KMS-11 (cell line): ENCODE measurements around the gene SCFD2.

Experiments
- H2AFZ ChIP-seq: fragments of 200-600 bp; sonication (generic); 2 replicates; pipeline ENCODE4 v1.6.1; 2016; ENCODE audit warnings: antibody characterized with exemption, mixed run types, low read depth
- H3K27ac ChIP-seq: fragments of 200-600 bp; sonication (generic); 2 replicates; pipeline ENCODE4 v1.6.1; 2016; ENCODE audit warnings: mild to moderate bottlenecking, mixed run types
- H3K27me3 ChIP-seq: fragments of 200-600 bp; sonication (generic); 2 replicates; pipeline ENCODE4 v1.6.1; 2017; ENCODE audit warnings: mild to moderate bottlenecking, low read depth, mixed run types, moderate library complexity; ENCODE audit not compliant: insufficient read depth
- H3K36me3 ChIP-seq: fragments of 200-600 bp; sonication (generic); 2 replicates; pipeline ENCODE4 v1.6.1; 2017; ENCODE audit warnings: mild to moderate bottlenecking, mixed run types; ENCODE audit not compliant: insufficient read depth
- H3K4me1 ChIP-seq: fragments of 200-600 bp; sonication (generic); 2 replicates; pipeline ENCODE4 v1.6.1; 2016; ENCODE audit warnings: mild to moderate bottlenecking, low read depth, mixed run types; ENCODE audit not compliant: poor library complexity, severe bottlenecking
- H3K4me2 ChIP-seq: fragments of 200-600 bp; sonication (generic); 2 replicates; pipeline ENCODE4 v1.7.0; 2016; ENCODE audit warnings: mild to moderate bottlenecking, mixed run types
- H3K4me3 ChIP-seq: fragments of 200-600 bp; sonication (generic); IDR thresholded peaks from 2 replicates; pipeline ENCODE4 v1.6.1; 2017; ENCODE audit warnings: low read depth, low read length, mixed read lengths; ENCODE audit not compliant: insufficient read depth
- H3K79me2 ChIP-seq: fragments of 200-600 bp; sonication (generic); 2 replicates; pipeline ENCODE4 v1.6.1; 2016; ENCODE audit warnings: low read depth, mixed run types; ENCODE audit not compliant: insufficient read depth
- H3K9ac ChIP-seq: fragments of 200-600 bp; sonication (generic); 2 replicates; pipeline ENCODE4 v1.6.1; 2016; ENCODE audit warnings: mild to moderate bottlenecking, mixed run types
- H4K20me1 ChIP-seq: fragments of 200-600 bp; sonication (generic); 2 replicates; pipeline ENCODE4 v1.6.1; 2016; ENCODE audit warnings: mild to moderate bottlenecking, mixed run types; ENCODE audit not compliant: insufficient read depth
- CTCF ChIP-seq: fragments of 200-600 bp; sonication (generic); conservative IDR thresholded peaks from 2 replicates; pipeline ENCODE4 v1.6.1; 2017; ENCODE audit warnings: low read depth, mild to moderate bottlenecking, antibody characterized with exemption, low read length, moderate library complexity, mixed read lengths

SCFD2 gene

GRCh38 chr4:53120778-53121177 is 245.1 kb downstream of the SCFD2 start:
- H3K4me3 ChIP-seq, result no peak overlapping the region
- H3K27ac ChIP-seq, result no peak overlapping the region
- H4K20me1 ChIP-seq, result no peaks in the 10 kb centered on the region
- no peaks in the 10 kb centered on the region for H3K4me1 ChIP-seq
- no peaks in the 10 kb centered on the region for H3K79me2 ChIP-seq
- no peaks in the 10 kb centered on the region for H3K36me3 ChIP-seq
- TF ChIP-seq CTCF, result no peak
- H3K9ac ChIP-seq, result no peak overlapping the region
- no peak overlapping the region for H3K4me2 ChIP-seq
- no peak overlapping the region for H2AFZ ChIP-seq
- H3K27me3 ChIP-seq, result no peaks in the 10 kb centered on the region

GRCh38 chr4:53119680-53120079 is 246.2 kb downstream of the SCFD2 start:
- Histone ChIP-seq H3K4me1 (no peaks in the 10 kb centered on the region), H3K27ac (no peak overlapping the region), H3K4me2 (no peak overlapping the region), H3K36me3 (no peaks in the 10 kb centered on the region), H4K20me1 (no peaks in the 10 kb centered on the region), H3K27me3 (no peaks in the 10 kb centered on the region), H3K79me2 (no peaks in the 10 kb centered on the region), H3K9ac (no peak overlapping the region), H3K4me3 (no peak overlapping the region), H2AFZ (no peak overlapping the region)
- TF ChIP-seq CTCF, result no peak

GRCh38 chr4:53118676-53119075 is 247.2 kb downstream of the SCFD2 start:
- no peak overlapping the region for H2AFZ ChIP-seq
- no peak overlapping the region for H3K9ac ChIP-seq
- H3K4me1 ChIP-seq, result no peaks in the 10 kb centered on the region
- H3K4me3 ChIP-seq, result no peak overlapping the region
- H3K27ac ChIP-seq, result no peak overlapping the region
- no peaks in the 10 kb centered on the region for H4K20me1 ChIP-seq
- H3K36me3 ChIP-seq, result no peaks in the 10 kb centered on the region
- no peaks in the 10 kb centered on the region for H3K27me3 ChIP-seq
- no peaks in the 10 kb centered on the region for H3K79me2 ChIP-seq
- no peak for TF ChIP-seq CTCF
- no peak overlapping the region for H3K4me2 ChIP-seq

- Histone ChIP-seq H3K27ac (no peak overlapping the region), H3K4me2 (no peak overlapping the region), H3K36me3 (no peaks in the 10 kb centered on the region), H2AFZ (no peak overlapping the region), H4K20me1 (no peaks in the 10 kb centered on the region), H3K27me3 (no peaks in the 10 kb centered on the region), H3K9ac (no peak overlapping the region), H3K4me3 (no peak overlapping the region), H3K4me1 (no peaks in the 10 kb centered on the region), H3K79me2 (no peaks in the 10 kb centered on the region)
- no peak for TF ChIP-seq CTCF
Observed at GRCh38 chr4:53116954-53117353, 248.9 kb downstream of the SCFD2 start.
